Measurements from ENCODE around the gene RHEBL1.
A peak's percentile ranks its signal among the peaks of the same experiment; 100 is the strongest.
"Not testable (repeated sequence)": the region's sequence is repeated elsewhere in the genome, so short reads cannot be mapped to it uniquely, and the experiment has no call there.

RHEBL1 gene

DNA sequence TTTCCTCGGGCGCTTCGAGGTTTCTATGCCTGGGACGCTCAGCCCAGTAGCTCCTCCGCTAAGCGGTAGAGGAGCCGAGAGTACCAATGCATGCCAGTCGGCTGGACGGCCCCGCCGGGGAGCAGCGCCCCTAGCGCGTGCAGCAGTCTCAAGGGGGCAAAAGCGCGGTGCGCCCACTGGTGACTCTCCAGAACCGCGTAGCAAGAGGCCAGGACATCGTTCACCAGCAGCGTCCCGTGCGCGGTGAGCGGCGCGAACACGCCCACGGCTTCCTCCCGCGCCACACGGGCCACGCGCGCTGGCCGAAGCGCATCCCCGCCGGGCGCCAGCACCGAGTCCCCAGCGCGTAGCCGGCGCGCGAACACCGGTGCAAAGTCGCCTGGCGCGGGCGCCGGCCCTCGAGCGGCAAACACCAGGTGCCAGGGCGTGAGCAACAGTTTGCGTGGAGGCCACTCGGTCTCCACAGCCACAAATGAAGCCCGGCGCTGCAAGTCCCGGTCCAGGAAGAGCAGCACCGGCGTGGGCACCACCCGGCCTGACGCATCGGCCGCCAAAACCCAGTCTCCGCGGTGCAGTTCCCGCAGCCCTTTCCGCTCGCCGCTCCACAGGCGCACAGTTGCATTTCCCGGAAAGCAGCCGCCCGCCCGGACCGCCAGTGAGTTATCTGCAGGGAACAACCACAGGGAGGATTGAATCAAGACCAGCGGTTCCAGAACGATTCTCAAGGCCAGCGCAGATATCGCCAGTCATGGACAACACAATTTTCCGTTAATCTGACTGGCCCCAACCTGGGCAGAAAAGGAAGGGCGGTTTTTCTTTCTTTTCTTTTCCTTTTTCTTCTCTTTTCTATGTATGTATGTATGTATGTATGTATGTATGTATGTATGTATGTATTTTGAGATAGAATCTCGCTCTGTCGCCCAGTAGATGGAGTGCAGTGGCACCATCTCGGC is 20.3 kb upstream of the RHEBL1 start:
- no peak for DNase-seq (ENCODE audit: low spot score)

DNA sequence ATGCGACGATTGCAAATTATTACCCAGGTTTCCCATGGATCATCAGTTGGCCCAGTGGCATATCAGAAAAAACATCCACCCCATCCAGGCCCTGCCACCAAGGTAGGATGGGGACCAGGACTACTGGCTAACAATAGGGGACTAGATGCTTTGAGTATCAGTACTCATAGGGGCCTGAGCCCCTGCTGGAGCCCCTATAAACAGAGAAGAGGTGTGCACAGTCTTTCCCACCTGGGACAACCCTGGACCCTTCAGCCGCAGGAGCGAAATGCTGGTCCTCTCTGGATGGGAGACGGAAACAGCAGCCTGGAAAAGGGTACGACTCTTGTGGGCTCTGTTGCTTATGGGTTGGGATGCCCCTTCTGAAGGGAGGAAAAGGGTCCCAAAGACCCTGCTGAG is 19.2 kb upstream of the RHEBL1 start:
- DNase-seq (ENCODE audit: low spot score) = no peak

DNA sequence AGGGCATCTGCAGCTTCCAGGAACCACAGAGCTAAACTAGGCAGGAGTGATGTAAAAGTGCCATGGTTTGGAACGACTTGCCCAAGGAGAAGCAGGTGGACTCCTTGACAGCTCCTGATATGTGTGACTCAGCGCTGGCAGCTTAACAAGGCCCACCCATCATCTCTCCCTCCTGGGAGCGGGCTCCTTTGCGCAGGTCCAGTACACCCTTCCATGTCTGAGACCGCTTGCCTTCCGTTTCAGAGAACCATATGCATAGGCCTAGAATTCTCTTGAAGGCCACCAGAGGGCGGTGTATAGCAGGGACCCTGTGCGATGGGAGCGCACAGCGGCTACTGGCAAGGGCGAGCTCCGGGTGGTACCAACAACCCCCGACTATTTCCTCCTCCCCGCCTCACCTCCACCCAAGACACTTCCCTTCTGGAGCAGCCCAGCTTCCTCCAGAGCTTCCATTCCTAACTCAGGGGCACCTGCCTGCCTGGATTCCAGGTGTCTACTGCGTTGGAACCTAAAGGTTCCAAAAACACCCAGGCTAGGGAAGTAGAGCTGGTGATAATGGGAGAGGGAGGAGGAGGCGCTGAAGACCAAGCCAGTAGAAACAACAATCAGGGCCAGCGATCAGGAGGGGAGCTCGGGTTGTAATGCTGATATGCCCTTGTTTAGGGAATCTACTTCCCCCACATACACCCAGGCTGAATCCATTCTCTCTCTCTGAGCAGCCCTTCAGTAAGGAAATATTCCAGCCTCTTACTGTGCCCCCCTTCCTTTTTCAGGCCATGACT is 18.6 kb upstream of the RHEBL1 start:
- DNase-seq (ENCODE audit: low spot score) = peak; percentile 89

DNA sequence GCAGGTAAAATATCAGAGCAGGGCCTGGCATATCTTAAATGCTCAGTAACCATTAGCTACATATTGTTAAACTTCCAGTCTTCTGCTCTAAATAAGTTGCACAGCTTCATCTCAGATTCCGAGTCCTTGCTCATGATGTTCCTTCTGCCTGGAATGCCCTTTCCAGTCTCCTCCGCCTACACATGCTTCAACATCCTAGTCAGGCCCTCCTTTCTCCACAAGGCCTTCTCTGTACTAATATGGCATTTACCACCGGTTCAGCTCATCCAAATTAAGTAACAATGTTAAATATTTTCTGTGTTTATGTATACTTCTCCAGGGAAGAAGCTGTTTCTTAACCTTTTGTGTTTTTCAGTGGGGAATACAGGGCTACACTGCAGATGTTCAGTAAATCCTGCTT is 16.3 kb upstream of the RHEBL1 start:
- DNase-seq (ENCODE audit: low spot score) = no peak

DNA sequence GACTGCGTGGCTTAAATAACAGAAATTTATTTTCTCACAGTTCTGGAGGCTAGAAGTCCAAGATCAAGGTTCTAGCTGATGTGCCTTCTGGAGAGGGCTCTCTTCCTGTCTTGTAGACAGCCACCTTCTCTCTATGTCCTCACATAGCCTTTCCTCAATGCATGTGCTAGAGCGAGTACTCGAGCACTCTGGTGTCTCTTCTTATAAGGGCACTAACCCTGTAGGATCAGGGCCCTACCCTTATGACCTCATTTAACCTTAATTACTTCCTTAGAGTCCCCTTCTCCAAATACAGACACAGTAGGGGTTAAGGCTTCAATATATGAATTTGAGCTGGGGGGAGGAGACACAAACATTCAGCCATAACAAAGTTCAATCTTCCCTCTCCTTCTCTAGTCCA is 14.7 kb upstream of the RHEBL1 start:
- DNase-seq (ENCODE audit: low spot score) = no peak

DNA sequence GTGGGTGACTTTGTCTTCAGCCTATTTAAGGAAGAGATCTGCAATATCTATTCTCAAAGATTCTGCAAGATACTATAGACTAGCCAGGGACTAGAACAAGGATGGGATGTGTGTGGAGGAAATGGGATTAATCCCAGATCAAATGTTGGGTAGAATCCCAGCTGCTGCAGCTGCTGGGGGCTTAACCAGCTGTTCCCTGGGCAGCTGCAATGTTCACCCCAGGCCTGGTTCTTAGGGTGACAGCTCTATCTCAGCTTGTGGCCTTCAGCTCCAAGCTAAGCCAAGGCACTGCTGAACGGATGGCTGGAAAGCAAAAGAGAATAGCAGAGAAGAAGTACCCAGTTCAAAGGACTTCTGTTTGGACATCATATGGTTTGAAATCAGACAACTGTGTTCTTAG is 10.0 kb upstream of the RHEBL1 start:
- no peak for DNase-seq (ENCODE audit: low spot score)

DNA sequence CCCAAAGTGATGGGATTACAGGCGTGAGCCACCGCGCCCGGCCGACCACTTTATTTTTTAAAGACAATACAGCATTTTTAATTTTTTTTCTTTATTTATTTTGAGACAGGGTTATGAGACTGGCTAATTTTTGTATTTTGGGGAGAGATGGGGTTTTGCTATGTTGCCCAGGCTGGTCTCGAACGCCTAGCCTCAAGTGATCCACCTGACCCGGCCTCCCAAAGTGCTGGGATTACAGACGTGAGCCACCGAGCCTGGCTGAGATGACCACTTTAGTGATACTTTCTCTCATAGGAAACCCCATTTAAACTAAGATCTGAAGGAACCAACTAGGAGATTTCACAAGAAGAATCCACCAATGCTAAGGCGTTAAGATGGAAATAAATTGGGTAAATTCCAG is 1.2 kb upstream of the RHEBL1 start:
- no peak for DNase-seq (ENCODE audit: low spot score)

DNA sequence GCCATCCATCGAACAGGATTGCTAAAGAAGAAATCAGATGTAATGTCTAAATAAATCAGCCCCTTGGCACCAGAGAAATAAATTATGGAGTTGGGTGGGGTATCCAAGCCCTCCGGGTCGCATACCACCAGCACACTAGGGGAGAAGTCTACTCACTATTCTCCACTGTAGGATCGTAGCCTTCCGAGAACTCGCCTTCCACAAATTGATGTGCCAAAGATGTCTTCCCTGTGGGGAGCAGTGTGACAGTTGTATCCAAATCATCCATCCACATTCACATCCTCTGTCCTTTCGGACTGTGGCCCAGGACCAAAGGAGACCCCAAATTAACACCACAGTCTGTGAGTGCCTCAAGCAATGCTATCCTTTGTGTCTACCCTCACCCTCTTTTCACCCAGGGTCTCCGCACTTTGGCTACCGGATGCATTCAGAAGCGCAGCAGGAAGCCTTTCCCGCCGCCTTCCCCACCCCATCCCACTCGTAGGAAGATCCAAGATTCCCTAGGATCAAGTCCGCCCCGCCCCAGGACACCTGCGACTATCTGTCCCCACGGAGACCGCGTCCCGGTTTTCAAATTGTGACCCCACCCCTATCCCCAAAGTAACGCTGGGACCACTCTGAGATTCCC is 786 bp downstream of the RHEBL1 start:
- no peak for DNase-seq (ENCODE audit: low spot score)

DNA sequence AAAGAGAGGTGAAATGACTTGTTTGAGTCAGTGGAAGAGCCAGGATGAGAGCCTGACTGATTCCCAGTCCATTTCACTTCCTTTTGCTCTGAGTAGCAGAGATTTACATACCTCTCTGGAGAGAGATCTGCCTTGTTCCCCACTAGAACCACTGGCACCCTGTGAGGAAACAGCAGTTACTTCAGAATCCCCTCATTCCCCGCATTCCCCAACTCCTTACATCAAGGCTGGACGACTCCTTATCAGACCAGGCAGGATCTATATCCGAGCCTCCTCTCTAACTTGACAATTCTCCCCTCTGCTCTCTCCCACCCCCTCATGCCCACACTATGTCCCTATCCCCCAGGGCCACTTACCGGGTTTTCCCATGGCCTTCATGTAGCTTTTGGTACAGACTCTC is 3.7 kb downstream of the RHEBL1 start:
- no peak for DNase-seq (ENCODE audit: low spot score)

DNA sequence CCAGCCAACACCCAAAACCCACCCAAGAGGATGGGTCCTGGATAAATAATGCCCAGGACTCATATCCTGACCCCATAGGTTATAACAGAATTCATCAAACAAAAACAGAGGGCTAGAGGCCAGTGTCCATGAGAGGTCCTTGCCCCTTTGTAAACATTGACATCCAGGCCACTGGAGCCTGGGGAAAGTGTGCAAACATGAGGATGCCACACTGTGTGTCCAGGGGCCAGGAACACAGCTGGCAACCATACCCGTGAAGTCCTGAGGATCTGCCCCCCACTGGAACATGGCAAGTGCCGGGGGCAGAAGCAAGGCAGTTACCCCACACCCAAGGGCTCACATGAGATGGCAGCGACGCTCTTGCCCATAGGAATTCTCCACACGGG is 5.0 kb downstream of the RHEBL1 start:
- no peak for DNase-seq (ENCODE audit: low spot score)

DNA sequence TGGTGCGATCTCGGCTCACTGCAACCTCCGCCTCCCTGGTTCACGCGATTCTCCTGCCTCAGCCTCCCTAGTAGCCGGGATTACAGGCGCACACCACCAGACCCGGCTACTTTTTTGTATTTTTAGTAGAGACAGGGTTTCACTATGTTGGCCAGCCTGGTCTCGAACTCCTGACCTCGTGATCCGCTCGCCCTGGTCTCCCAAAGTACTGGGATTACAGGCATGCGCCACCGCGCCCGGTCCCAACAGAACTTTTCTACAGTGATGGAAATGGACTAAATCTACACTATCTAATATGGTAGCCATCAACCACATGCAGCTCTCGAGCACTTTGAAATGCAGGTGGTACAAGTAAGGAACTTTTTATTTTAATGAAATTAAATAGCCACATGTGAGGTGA is 7.9 kb downstream of the RHEBL1 start:
- DNase-seq (ENCODE audit: low spot score) = not testable (repeated sequence)

DNA sequence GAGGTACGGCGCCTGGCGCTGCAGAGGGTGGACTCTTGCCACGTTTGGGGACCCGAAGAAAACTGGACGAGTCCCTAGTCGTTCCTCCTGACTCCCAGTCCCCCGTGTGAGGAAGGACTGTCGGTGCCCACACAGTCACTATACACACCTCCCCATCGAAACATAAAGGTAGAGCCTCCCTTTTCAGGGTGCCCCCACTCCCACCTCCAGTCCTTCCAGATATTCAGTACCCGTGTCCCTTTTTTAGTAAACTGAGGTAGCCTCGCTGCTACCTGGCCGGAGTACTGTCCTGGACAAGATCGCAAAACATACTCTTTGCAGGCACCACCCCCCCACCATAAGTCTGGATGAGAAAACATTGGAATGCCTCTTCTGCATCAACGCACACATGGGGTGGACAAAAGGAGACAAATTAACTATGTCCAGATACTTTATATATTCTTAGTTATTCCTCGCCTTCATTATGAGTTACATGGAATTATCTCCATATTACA is 8.6 kb downstream of the RHEBL1 start:
- no peak for DNase-seq (ENCODE audit: low spot score)

DNA sequence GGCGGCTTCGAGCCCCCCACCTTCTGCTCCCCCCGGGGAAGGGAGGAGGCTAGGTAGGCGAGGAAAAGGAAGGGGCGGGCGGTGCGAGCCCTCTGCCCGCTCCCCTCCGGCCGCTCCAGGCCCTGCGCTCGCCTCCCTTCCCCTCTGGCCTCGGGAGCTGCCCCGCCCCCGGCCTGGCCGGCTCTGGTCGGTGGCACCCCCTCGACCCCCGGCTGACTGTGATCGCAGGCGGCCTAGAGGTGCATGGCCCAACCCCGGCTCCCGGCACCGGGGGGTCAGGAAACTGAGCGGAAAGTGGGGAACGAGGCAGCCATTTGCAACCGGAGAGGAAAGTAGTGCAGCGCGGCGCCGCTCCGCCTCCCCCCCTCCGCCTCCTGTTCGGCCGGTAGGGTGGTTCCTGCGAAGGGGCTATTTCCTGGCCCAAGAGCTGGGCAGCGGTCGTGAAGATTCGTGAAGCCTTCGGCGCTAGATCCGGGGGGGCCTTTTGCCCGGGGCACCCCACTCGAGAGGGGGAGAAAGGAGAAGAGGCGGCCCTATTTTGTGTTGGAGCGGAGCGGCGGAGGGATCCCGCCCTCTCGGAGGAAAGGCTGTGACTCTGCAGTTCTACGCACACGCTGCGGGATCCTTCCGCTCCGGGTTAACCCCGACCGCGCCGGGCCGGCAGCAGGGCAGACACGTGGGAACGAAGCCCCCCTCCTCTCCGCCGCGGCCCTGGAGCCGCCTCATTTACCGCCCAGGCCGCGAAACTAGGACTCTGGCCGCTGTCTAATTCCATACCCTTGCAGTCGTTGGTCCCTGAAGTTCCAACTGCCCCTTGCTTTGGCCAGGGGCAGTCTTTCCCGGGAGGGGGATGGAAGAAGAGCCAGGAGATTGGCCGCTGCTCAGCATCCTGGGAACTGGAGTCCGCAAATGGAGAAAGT is 9.3 kb downstream of the RHEBL1 start, which contains the start of gene KMT2D:
KMT2D (minus strand) TSS at position 558 of the 920 bp plus-strand sequence. CDS start 5,470 bp downstream, outside the sequence.
- peak; percentile 91 for DNase-seq (ENCODE audit: low spot score)

DNA sequence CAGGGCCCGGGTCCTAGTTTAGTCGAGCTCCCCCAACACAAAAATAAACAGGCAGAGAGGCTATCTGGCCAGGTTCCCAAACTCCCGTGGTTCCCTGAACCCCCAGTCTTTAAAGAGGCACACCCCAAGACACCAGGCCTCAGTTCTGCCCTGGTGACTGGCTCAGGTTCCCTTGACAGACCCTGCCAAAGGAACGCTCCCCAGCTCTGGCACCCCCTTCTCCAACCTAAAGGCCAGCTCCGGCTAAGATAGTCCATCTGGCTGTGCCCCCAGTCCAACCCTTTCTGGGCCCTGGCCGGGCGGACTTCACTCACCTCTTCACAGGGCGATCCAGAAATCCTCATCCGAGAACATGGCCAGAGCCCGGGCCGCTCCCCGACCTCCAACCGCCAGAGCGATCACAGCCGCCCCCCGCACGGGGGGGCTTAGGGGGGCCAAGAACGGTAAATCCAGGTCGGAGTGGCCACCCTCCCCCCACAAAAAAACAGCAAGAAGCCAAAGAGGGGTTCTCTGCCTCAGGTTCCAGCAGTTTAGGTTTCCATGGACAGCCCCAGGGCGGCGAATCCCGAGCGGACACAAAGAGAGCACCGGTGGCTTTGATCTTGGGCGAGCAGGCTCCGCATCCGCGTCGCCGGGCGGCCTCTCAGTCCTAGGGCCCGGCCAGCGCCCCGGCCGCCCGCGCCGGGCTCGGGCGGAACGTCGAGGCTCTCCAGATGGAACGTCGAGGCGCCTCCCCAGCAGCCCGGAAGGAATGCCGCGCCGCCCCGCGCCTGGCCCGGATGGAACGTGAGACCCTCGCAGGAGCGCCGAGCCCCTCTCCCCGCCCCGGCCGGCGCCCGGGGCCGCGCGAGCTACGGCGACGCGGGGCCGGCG is 10.2 kb downstream of the RHEBL1 start:
- DNase-seq (ENCODE audit: low spot score) = no peak

DNA sequence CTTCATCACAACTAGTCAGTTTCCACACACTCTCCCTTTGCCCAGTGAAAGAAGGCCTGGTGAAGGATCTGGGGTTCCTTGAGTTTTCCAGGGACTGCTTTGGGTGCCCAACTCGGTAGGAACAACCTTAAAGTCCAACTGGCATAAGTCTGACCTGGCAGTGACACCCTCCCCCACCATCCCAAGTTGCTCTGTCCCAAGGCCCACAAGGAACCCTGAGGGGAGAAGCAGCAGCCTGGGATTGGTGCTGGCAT is 10.8 kb downstream of the RHEBL1 start:
- DNase-seq (ENCODE audit: low spot score) = no peak

DNA sequence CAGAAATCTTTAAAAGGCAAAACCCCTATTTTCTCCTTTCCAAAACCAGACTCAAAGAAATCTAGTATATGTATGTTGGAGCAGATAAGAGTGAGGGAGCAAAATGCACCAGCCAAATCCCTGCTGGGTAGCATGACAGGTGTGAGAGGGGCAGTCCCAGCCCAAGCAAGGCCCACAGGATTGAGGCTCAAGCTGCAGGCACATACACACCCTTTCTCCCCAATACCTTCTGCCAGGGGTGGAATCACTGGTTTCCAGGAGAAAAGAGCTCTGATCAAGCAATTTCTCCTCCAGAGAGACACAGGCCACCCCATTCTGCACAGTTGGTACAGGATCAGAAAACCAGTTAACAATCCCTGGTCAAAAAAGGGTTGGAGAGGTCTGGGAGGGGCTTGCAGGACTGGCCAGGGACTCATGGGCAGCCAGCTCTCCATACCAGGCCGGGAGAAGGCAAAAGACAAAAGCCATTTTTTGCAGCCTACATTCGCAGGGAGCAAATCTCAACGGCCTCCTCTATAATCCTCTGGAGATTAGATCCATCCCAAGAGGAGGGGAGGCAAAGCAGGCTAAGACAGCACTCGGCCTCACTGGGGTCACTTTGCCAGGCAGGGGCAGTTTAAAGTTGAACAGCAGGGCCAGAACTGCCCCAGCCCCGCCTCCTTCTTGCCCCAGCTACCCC is 11.3 kb downstream of the RHEBL1 start:
- DNase-seq (ENCODE audit: low spot score) = no peak

DNA sequence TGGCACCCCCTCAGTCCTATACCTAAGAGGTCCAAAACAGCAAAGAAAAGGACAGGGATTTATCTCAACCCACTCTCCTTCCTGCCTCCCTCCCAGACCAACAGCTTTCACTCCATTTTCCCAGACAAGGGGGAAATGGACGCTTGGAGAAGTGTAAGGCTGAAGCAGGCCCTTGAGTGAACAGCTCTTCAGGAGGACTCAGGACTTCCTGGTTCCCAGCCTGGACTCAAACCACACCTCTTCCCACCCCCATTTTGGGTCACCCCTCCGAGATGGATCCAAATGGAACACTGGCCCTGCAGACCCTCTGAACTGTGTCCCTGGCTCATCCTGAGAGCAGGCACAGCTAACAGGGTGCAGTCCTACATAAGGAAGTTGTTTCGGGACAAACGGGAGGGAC is 11.9 kb downstream of the RHEBL1 start:
- DNase-seq (ENCODE audit: low spot score) = no peak

DNA sequence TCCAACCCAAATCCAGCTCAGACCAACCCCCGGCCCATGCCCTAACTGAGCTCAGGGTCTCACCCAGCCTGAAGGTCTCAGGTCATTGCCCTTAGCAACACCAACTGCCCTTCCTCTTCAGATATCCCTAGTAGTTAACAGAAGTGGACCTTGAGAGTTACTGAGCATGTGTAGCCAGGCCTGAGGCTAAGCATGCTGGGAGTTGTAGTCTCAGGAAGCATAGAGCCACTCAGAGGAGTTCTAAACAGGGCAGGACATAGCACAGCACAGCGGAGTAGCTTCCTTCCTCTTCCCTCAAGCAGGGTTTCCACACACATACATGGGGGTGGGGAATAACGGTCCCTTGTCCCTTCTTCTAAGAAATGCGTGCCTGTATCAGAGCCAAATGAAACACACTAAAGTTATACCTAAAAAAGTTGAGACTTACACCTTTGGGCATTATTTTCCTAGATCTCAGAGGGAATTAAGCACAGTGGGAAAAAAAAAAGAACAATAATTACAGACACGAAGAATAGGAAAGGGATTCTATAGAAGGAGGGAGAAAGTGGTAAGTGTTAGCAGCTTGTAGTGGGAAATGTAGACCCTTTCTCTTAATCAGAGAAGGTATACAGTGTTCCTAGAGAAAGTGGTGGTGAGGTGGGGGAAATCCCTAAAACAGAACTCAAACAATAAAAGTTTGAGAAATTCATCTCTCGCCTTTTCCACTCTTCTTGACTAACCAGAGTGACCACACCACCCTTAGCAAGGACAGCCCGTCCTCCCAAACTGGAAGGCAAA is 13.6 kb downstream of the RHEBL1 start:
- peak; percentile 75 for DNase-seq (ENCODE audit: low spot score)

DNA sequence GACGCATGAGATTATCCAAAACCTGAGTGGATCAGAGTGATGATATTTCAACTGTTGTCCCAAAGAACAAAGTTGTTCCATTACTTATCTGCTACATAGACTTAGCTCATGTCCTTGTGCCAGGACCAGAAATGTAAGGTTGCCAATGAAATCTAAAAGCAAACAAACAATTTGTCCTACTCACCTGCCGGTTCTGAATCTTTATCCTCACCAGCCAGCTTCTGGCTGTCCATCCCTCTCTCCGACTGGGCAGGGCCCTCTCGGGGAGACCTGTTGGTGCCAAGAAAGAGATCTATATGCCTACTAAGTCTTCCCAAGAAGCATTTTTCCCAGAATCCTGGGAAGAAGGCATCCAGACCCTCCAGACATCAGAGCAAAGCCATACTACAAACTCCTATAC is 14.7 kb downstream of the RHEBL1 start:
- DNase-seq (ENCODE audit: low spot score) = no peak
